Neural crest cell (in vitro differentiated cells): ENCODE measurements around the gene EML5. TPM values are rescaled to one million over a fixed set of nuclear protein-coding genes. Genes with fewer than 3 reads are reported as not detected.

Source experiments
- DNase-seq: peaks from one replicate; pipeline ENCODE4 v3.0.0; 2021; ENCODE audit warnings: low read depth, mixed read lengths, low spot score
- H3K27ac Mint-ChIP-seq: one replicate; pipeline ENCODE4 v1.8.0; 2021; ENCODE audit warnings: mild to moderate bottlenecking, mixed read lengths; ENCODE audit not compliant: unreplicated experiment
- H3K27me3 Mint-ChIP-seq: 2 replicates; pipeline ENCODE4 v1.8.0; 2021; ENCODE audit warnings: low read depth, mild to moderate bottlenecking, mixed read lengths
- H3K36me3 Mint-ChIP-seq: 2 replicates; pipeline ENCODE4 v1.8.0; 2021; ENCODE audit warnings: low read depth, mild to moderate bottlenecking, mixed read lengths
- H3K4me1 Mint-ChIP-seq: 2 replicates; pipeline ENCODE4 v1.8.0; 2021; ENCODE audit warnings: mixed read lengths
- H3K4me3 Mint-ChIP-seq: one replicate; pipeline ENCODE4 v1.8.0; 2021; ENCODE audit warnings: mild to moderate bottlenecking, mixed read lengths
- H3K9me3 Mint-ChIP-seq: 2 replicates; pipeline ENCODE4 v1.8.0; 2021; ENCODE audit warnings: mixed read lengths
- total RNA-seq: library from RNA; stranded (reverse); gene quantifications from 2 replicates; pipeline ENCODE4 v1.2.1, GENCODE V29; 2021
- TF ChIP-seq, protein P1 (sequence below): fragments of 200-600 bp; sonication (generic); conservative IDR thresholded peaks from 2 replicates; pipeline ENCODE4 v1.5.0; 2021; ENCODE audit warnings: antibody characterized with exemption, mild to moderate bottlenecking

Gene EML5
- total RNA-seq, 1 donor from 2014 or later, result 1.3 TPM

DNA sequence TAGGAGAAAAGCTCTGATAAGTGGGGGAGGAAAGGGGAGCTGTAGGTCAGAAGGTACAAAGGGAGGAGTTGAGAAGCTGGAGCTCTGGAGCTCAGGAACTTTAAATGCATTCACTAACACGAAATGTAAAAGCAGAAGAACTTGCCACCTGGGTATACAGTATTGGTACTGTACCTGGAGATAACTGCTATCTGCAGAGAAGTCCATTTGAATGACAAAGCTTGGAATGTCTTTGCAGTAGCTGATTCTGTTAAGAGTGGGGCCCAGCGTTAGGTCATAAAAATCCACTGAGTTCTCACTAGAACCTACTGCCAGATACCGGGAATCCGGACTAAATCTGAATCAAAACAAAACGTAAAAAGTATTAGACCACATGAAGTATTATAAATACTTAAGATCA, 174.3 kb downstream of the EML5 start:
- H3K4me1 Mint-ChIP-seq, result peaks cover 17% of the 10 kb centered on the region
- peaks cover 6% of the 10 kb centered on the region for H3K36me3 Mint-ChIP-seq
- no peak overlapping the region for H3K27ac Mint-ChIP-seq
- DNase-seq, result no peak
- TF ChIP-seq, protein P1, sequence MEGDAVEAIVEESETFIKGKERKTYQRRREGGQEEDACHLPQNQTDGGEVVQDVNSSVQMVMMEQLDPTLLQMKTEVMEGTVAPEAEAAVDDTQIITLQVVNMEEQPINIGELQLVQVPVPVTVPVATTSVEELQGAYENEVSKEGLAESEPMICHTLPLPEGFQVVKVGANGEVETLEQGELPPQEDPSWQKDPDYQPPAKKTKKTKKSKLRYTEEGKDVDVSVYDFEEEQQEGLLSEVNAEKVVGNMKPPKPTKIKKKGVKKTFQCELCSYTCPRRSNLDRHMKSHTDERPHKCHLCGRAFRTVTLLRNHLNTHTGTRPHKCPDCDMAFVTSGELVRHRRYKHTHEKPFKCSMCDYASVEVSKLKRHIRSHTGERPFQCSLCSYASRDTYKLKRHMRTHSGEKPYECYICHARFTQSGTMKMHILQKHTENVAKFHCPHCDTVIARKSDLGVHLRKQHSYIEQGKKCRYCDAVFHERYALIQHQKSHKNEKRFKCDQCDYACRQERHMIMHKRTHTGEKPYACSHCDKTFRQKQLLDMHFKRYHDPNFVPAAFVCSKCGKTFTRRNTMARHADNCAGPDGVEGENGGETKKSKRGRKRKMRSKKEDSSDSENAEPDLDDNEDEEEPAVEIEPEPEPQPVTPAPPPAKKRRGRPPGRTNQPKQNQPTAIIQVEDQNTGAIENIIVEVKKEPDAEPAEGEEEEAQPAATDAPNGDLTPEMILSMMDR, result no peak
- H3K9me3 Mint-ChIP-seq, result no peaks in the 10 kb centered on the region
- H3K27me3 Mint-ChIP-seq, result no peaks in the 10 kb centered on the region
- no peak overlapping the region for H3K4me3 Mint-ChIP-seq

DNA sequence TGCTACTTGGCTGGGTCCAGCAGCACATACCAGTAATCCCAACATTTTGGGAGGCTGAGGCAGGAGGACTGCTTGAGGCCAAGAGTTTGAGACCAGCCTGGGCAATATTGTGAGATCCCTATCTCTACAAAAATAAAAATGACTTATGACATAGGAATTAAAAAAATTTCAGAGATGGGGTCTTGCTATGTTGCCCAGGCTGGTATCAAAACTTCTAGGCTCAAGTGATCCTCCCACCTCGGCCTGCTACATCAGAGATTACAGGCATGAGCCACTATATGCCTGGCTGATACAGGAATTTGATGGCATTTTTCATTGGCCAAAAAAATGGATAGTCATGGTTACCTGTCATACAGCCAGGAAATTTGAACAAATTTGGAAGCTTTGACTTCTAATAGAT, 175.3 kb downstream of the EML5 start:
- H3K36me3 Mint-ChIP-seq, result peaks cover 6% of the 10 kb centered on the region
- TF ChIP-seq, protein P1, result no peak
- no peaks in the 10 kb centered on the region for H3K27me3 Mint-ChIP-seq
- no peak for DNase-seq
- no peaks in the 10 kb centered on the region for H3K9me3 Mint-ChIP-seq
- no peak overlapping the region for H3K4me3 Mint-ChIP-seq
- no peak overlapping the region for H3K27ac Mint-ChIP-seq
- peaks cover 17% of the 10 kb centered on the region for H3K4me1 Mint-ChIP-seq

DNA sequence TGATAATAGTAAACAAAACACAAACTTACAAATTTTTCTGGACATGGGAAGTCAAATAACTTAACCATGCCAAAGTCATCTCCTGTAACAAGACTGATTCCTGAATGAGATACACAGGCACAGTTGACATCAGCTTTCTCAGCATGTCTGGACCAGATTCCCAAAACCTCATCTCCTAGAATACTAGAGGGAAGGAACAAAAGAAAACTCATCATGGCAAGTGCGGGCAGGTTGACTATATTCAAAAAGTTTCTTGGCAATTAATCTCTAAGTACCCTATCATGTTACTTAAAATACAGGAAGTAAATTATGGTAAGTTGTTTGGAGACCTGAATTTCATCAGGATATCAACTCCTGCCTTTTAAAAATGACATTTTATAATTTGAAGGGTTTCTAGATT, 176.1 kb downstream of the EML5 start:
- DNase-seq, result no peak
- Mint-ChIP-seq H3K9me3 (no peaks in the 10 kb centered on the region), H3K4me3 (no peak overlapping the region), H3K4me1 (peaks cover 14% of the 10 kb centered on the region), H3K27me3 (no peaks in the 10 kb centered on the region), H3K36me3 (peaks cover 9% of the 10 kb centered on the region), H3K27ac (no peak overlapping the region)
- TF ChIP-seq, protein P1, result no peak

DNA sequence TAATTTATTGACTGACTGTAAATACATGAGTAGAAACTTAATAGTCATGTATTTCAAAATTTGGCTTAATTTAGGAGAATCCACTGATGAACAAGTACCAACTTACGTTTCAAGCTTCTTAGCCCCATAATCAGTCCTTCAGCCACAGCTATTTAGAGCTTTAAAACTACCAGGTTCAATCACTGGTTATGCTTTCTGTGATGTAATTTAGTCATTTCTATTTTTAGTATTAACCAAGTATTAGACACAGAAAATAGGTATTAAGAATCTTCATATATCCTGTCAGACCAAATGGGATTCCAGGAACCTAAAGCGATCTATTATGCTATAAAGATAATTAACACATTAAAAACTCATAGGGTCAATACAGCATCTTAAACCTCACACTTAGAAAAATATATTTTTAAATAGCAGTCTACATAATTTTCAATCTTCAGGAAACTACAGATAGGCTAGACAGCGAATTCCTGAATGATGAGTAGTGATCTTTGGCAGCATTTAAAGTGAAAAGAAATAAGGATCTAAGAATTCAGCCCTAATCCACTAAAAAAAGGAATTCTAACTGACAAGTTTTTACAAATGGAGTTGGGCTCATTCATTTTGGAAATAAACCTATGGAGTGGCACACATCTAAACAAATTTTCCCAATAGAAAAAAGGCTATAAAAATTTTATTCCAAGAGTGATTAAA, 178.4 kb downstream of the EML5 start:
- H3K36me3 Mint-ChIP-seq, result peaks cover 25% of the 10 kb centered on the region
- H3K9me3 Mint-ChIP-seq, result no peaks in the 10 kb centered on the region
- no peak for DNase-seq
- no peak overlapping the region for H3K4me3 Mint-ChIP-seq
- TF ChIP-seq, protein P1, result no peak
- no peaks in the 10 kb centered on the region for H3K27me3 Mint-ChIP-seq
- H3K27ac Mint-ChIP-seq, result no peak overlapping the region
- H3K4me1 Mint-ChIP-seq, result peaks cover 4% of the 10 kb centered on the region

DNA sequence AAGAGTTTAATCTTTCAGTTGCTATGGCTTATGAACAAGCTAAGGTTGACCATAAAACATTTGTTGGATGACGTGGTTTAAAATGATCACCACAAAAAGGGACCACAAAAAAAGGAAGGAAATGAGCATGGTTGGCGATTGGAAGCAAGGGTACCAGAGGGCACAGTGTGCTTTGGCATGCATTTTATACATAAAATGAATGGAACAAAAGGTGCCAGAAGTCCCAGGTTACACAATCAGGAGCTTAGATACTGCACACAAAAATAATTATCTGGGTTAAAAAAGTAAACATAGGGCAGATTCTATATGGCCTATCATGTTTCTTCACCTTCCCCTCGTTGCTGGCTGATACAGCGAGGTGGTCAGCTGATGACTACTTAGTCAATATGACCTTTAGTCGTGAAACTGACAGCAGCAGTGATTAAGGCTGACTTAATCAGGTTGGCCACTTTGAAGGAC, 179.2 kb downstream of the EML5 start:
- H3K27me3 Mint-ChIP-seq, result no peaks in the 10 kb centered on the region
- H3K9me3 Mint-ChIP-seq, result no peaks in the 10 kb centered on the region
- no peak for DNase-seq
- H3K4me3 Mint-ChIP-seq, result no peak overlapping the region
- peaks cover 29% of the 10 kb centered on the region for H3K36me3 Mint-ChIP-seq
- H3K4me1 Mint-ChIP-seq, result peaks cover 4% of the 10 kb centered on the region
- TF ChIP-seq, protein P1, result no peak
- no peak overlapping the region for H3K27ac Mint-ChIP-seq
